Fibroblast of pulmonary artery (primary cell): ENCODE data around the gene CX3CL1.
"Not testable (repeated sequence)": the region's sequence is repeated elsewhere in the genome, so short reads cannot be mapped to it uniquely, and the experiment has no call there.

Experiments
- DNase-seq: peaks from one replicate; pipeline ENCODE4 v3.0.0-alpha.2; 2010; ENCODE audit warnings: low read depth
- H3K4me3 ChIP-seq: replicated peaks from 2 replicates; pipeline ENCODE4 v1.5.1; 2011; ENCODE audit warnings: low read depth, mild to moderate bottlenecking, control low read depth, low read length, moderate library complexity
- TF ChIP-seq, protein P1 (sequence below): IDR thresholded peaks from 2 replicates; pipeline ENCODE4 v1.5.1; 2011; ENCODE audit warnings: mild to moderate bottlenecking, control low read depth, low read length, inconsistent platforms; ENCODE audit errors: missing control alignments

Gene CX3CL1

DNA sequence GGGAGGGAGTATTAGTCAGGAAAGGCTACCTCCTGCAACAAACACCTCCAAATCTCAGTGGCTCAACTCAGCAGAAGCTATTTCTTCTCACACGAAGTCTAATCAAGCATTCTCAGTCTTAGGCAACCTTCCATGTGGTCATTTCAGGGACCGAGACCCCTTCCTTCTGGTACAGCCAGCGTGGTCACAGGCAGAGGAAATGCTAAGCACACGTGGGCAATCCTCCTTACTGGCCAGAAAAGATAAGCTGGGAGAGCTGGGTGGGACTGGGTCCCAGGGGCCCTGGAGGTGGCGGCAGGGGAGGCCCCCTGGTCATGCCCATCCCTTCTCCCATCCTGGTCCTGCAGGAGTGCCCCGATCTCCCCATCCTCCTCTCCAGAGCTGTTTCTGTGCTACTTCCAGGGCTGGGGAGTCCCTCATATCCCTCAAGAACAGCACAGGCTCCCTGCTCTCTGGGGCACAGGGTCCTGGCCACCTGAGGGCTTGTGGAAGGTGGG lies 5.7 kb upstream of the CX3CL1 start:
- DNase-seq = peak; percentile 56
- H3K4me3 ChIP-seq = no peak overlapping the region
- TF ChIP-seq, protein P1, sequence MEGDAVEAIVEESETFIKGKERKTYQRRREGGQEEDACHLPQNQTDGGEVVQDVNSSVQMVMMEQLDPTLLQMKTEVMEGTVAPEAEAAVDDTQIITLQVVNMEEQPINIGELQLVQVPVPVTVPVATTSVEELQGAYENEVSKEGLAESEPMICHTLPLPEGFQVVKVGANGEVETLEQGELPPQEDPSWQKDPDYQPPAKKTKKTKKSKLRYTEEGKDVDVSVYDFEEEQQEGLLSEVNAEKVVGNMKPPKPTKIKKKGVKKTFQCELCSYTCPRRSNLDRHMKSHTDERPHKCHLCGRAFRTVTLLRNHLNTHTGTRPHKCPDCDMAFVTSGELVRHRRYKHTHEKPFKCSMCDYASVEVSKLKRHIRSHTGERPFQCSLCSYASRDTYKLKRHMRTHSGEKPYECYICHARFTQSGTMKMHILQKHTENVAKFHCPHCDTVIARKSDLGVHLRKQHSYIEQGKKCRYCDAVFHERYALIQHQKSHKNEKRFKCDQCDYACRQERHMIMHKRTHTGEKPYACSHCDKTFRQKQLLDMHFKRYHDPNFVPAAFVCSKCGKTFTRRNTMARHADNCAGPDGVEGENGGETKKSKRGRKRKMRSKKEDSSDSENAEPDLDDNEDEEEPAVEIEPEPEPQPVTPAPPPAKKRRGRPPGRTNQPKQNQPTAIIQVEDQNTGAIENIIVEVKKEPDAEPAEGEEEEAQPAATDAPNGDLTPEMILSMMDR = no peak

DNA sequence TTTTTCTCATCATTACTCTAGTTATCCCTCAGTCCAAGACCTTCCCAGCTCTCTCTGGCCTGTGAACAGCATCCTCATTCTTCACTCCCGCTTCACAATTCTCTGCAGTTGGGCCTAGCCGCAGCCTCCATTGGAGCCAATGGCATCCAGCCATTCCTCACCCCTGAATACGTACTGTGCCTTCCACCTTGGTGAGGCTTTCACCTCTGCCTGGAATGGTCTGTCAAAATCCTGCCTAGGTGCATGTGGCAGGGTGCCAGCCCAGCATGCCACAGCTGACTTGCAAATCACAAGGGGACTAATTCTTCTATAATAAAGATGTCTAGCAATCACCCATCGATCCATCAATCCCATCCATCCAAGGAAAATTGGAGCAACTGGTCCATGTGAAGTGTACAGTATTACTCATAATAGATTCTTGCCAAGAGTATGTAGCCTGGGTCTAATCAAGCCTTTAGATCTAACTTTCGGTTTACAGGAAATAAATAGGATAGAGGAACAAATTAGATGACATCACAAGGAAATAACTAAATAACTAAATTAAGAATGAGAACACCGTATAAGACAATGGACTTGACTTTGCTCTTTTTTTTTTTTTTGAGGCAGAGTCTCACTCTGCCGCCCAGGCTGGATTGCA lies 5.1 kb upstream of the CX3CL1 start:
- no peak overlapping the region for H3K4me3 ChIP-seq
- TF ChIP-seq, protein P1 = no peak
- DNase-seq = peak; percentile 25

DNA sequence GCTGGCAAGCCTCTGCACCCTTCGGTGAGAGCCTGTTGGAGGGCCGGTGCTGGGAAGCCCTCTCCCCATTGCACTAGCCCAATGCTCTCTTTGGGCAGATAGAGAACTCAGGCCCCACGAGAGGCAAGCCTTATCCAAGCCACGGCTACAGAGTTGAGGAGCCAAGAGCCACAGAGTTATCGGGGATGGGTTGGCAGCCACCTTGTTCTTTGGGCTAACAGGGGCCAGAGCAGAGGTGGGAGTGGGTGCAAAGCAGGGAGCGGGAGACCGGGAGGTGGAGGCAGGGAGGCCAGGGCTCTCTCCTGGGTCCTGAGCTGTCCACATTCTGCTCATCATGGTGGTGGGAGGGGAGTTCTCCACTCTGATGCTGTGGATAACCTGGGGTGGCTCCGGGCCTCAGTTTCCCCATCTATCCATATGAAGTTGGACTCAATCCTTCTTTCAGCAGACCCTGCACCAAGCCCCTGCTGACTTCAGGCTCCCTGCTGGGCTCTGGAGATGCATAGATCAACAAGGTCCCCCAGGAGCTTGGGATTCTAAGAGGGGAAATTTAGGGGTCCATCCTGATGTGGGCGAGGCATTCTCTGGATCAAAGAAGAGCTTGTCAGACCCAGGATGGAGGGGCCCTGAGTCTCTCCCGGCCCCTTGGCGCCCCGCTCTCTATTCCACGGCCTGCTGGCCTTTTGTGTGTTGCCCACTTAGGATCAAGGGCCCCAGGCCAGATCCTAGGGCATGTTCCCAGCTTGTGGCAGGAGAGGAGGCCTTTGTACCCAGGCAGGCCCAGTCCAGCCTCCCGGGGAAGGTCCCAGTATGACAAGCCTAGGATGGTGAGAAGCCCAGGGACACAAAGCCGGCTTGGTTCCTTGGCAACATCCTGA lies 557 bp upstream of the CX3CL1 start:
- TF ChIP-seq, protein P1 = no peak

DNA sequence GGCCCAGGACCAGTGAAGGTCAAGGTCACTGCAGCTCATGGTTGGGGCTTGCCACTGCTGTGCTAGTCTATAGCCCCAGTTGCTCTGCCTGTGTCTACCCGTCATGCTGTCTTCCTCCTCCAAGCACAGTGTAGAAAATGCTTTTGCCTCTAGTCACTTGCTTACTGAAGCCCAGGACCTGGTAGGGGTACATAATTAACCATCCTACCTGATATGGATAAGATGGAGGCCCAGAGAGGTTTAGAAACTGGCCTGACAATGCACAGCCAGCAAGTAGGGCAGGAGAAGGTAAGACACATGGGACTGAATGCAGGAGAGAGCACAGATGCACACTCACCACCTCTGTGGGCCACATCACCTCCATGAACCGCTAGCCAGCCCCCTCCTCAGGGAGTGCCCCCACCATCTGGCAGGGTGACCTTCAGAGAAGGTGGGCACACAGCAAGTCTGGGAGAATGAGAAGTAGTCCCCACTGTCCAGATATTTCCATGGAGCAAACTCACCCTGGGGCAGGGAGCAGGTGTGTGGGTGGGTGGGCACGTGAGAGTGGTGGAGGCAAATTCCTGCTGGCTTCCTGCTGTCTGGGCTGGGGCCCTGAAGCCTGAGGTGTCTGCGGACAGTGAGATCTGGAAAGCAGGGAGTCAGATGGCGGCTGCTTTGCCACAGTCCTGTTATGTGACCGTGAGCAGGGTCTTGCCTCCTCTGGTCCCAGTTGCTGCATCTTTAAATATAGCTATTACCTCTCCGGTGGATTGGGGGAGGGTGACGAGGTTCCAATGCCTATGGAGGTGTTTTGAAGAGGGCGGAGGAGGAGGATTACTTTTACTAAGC lies 1.0 kb downstream of the CX3CL1 start:
- no peak for DNase-seq
- H3K4me3 ChIP-seq = no peak overlapping the region
- TF ChIP-seq, protein P1 = no peak

More for the DNA sequence above, 557 bp upstream of the CX3CL1 start:
- no peak for DNase-seq
- H3K4me3 ChIP-seq = no peak overlapping the region

DNA sequence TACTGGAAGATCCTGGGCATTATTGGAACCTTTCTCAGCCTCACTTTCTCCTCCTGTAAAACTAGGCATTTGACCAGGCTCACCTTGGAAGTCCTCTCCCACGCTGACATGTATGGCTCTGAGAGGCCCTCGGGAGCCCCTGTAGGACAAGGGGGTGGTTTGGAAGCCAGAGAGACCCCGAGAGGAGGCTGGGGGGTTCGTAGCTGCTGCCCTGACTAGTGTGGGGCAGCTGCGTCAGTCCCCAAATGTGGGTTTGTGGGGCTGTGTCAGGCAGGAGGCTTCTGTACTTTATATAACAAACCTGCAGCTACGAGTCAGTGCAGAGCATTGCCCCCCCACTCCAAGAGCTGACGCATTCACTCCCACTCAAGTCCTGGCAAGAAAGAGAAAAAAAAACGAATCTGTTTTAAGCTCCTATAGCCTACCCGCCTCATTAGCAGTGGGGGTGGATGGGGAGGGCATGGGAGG lies 1.8 kb downstream of the CX3CL1 start:
- H3K4me3 ChIP-seq = no peak overlapping the region
- peak; percentile 66 for DNase-seq
- TF ChIP-seq, protein P1 = no peak

DNA sequence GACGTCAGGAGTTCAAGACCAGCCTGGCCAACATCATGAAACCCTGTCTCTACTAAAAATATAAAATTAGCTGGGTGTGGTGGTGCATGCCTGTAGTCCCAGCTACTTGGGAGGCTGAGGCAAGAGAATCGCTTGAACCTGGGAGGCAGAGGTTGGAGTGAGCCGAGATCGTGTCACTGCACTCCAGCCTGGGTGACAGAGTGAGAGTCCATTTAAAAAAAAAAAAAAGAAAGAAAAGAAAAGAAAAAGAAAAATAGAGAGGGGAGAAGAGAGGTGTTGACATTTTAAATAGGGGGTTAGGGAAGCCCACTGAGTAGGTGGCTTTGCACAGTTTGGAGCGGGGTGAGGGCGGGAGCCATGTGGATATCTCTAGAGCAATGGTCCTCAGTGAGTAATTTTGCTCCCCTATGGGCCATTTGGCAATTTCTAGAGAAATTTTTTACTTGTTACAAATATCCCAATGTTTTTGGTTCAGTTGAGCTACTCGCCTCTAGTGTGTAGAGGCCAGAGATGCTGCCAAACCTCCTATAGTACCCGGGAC lies 2.7 kb downstream of the CX3CL1 start:
- not testable (repeated sequence) for DNase-seq, H3K4me3 ChIP-seq

DNA sequence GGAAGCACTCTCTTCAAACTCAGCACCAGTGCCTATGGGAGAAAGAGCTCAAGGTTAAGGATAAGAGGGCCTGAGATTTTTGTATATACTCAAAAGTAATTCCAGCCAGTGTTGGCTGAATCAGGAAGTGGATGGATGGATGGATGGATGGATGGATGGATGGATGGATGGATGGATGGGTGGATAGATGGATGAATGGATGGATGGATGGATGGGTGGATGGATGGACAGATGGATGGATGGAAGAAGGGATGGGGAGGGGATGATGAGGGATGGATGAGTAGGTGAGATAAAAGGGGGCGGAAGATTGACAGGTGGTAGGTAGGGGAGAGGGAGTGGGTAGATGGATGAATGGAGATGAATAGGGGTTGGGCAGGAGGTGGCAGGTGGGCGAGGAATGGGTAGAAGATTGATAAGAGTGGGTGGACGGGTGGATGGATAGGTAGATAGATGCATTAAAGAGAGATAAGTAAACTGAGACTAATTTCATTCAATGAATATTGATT lies 4.1 kb downstream of the CX3CL1 start:
- TF ChIP-seq, protein P1 = no peak
- H3K4me3 ChIP-seq = no peak overlapping the region
- DNase-seq = no peak
